KMS-11 (cell line): Measurements from ENCODE around the gene MRPL53.

Experiments used
- H2AFZ ChIP-seq: fragments of 200-600 bp; sonication (generic); 2 replicates; pipeline ENCODE4 v1.6.1; 2016; ENCODE audit warnings: antibody characterized with exemption, mixed run types, low read depth
- H3K27ac ChIP-seq: fragments of 200-600 bp; sonication (generic); 2 replicates; pipeline ENCODE4 v1.6.1; 2016; ENCODE audit warnings: mild to moderate bottlenecking, mixed run types
- H3K27me3 ChIP-seq: fragments of 200-600 bp; sonication (generic); 2 replicates; pipeline ENCODE4 v1.6.1; 2017; ENCODE audit warnings: mild to moderate bottlenecking, low read depth, mixed run types, moderate library complexity; ENCODE audit not compliant: insufficient read depth
- H3K36me3 ChIP-seq: fragments of 200-600 bp; sonication (generic); 2 replicates; pipeline ENCODE4 v1.6.1; 2017; ENCODE audit warnings: mild to moderate bottlenecking, mixed run types; ENCODE audit not compliant: insufficient read depth
- H3K4me1 ChIP-seq: fragments of 200-600 bp; sonication (generic); 2 replicates; pipeline ENCODE4 v1.6.1; 2016; ENCODE audit warnings: mild to moderate bottlenecking, low read depth, mixed run types; ENCODE audit not compliant: poor library complexity, severe bottlenecking
- H3K4me2 ChIP-seq: fragments of 200-600 bp; sonication (generic); 2 replicates; pipeline ENCODE4 v1.7.0; 2016; ENCODE audit warnings: mild to moderate bottlenecking, mixed run types
- H3K4me3 ChIP-seq: fragments of 200-600 bp; sonication (generic); IDR thresholded peaks from 2 replicates; pipeline ENCODE4 v1.6.1; 2017; ENCODE audit warnings: low read depth, low read length, mixed read lengths; ENCODE audit not compliant: insufficient read depth
- H3K79me2 ChIP-seq: fragments of 200-600 bp; sonication (generic); 2 replicates; pipeline ENCODE4 v1.6.1; 2016; ENCODE audit warnings: low read depth, mixed run types; ENCODE audit not compliant: insufficient read depth
- H3K9ac ChIP-seq: fragments of 200-600 bp; sonication (generic); 2 replicates; pipeline ENCODE4 v1.6.1; 2016; ENCODE audit warnings: mild to moderate bottlenecking, mixed run types
- H4K20me1 ChIP-seq: fragments of 200-600 bp; sonication (generic); 2 replicates; pipeline ENCODE4 v1.6.1; 2016; ENCODE audit warnings: mild to moderate bottlenecking, mixed run types; ENCODE audit not compliant: insufficient read depth
- TF ChIP-seq, protein P1 (sequence below): fragments of 200-600 bp; sonication (generic); conservative IDR thresholded peaks from 2 replicates; pipeline ENCODE4 v1.6.1; 2017; ENCODE audit warnings: low read depth, mild to moderate bottlenecking, antibody characterized with exemption, low read length, moderate library complexity, mixed read lengths

MRPL53 gene

DNA sequence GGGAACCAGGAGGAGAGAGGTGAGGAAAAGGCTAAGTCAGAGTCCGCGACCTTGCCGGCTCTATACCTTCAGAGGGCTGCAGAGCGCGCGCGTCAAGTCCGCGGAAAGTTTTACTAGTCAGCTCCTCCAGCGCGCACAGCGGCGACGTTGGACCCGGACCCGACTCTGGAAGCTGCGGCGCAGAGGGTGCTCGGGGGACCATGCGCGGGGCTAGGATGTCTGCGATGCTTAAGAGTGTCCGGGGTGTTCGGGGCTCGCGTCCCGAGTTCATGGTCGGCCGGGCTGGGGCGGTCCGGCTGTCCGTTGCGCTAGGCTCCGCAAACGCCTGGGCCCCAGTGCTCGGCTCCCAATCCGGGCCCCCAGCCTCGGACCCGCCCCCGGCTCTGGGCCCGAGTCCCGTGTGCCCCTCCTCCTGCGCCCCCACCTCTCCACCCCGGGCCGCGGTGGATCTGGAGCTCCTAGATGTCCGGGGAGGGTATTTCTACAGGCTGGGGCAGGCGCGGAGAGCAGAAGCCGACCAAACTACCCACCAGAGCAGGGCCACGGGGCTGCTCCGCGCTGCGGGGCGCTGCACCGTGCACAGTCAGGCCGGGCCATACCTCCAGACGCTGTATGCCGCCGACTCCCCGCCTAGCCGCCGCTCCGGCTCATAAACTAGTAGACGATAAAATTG lies 26.9 kb upstream of the MRPL53 start, which contains the start of gene LBX2:
Gene LBX2 (minus strand): TSS at position 337 of the 673 bp plus-strand sequence. CDS start 66 bp downstream, at position 271.
- Histone ChIP-seq H3K4me2 (no peak within 1 kb of the TSS), H3K4me3 (no peak within 1 kb of the TSS)
- TF ChIP-seq, protein P1, sequence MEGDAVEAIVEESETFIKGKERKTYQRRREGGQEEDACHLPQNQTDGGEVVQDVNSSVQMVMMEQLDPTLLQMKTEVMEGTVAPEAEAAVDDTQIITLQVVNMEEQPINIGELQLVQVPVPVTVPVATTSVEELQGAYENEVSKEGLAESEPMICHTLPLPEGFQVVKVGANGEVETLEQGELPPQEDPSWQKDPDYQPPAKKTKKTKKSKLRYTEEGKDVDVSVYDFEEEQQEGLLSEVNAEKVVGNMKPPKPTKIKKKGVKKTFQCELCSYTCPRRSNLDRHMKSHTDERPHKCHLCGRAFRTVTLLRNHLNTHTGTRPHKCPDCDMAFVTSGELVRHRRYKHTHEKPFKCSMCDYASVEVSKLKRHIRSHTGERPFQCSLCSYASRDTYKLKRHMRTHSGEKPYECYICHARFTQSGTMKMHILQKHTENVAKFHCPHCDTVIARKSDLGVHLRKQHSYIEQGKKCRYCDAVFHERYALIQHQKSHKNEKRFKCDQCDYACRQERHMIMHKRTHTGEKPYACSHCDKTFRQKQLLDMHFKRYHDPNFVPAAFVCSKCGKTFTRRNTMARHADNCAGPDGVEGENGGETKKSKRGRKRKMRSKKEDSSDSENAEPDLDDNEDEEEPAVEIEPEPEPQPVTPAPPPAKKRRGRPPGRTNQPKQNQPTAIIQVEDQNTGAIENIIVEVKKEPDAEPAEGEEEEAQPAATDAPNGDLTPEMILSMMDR, result no peak

GRCh38 chr2:74498500-74499266 lies 26.2 kb upstream of the MRPL53 start:
- Histone ChIP-seq H4K20me1 (no peaks in the 10 kb centered on the region), H3K79me2 (no peaks in the 10 kb centered on the region), H3K9ac (no peak overlapping the region), H3K4me1 (peaks cover 10% of the 10 kb centered on the region), H2AFZ (no peak overlapping the region), H3K27me3 (peaks cover 12% of the 10 kb centered on the region; the same call in 1 of the 2 replicates), H3K36me3 (no peaks in the 10 kb centered on the region), H3K27ac (no peak overlapping the region), H3K4me2 (no peak overlapping the region), H3K4me3 (no peak overlapping the region)
- TF ChIP-seq, protein P1, result no peak

More for the DNA sequence above, 26.9 kb upstream of the MRPL53 start, which contains the start of gene LBX2:
- peaks cover 12% of the 10 kb centered on the region; the same call in 1 of the 2 replicates for H3K27me3 ChIP-seq
- H3K27ac ChIP-seq, result no peak within 1 kb of the TSS
- H3K4me1 ChIP-seq, result peaks cover 10% of the 10 kb centered on the region
- H4K20me1 ChIP-seq, result no peaks in the 10 kb centered on the region
- H3K79me2 ChIP-seq, result no peaks in the 10 kb centered on the region
- H3K36me3 ChIP-seq, result no peaks in the 10 kb centered on the region
- no peak within 1 kb of the TSS for H3K9ac ChIP-seq
- H2AFZ ChIP-seq, result no peak within 1 kb of the TSS

- no peak overlapping the region for H2AFZ ChIP-seq
- no peak overlapping the region for H3K4me2 ChIP-seq
- no peak overlapping the region for H3K4me3 ChIP-seq
Measured at GRCh38 chr2:74497777-74498499, 25.5 kb upstream of the MRPL53 start.

More at GRCh38 chr2:74497777-74498499, 25.5 kb upstream of the MRPL53 start:
- Histone ChIP-seq H3K36me3 (no peaks in the 10 kb centered on the region), H4K20me1 (no peaks in the 10 kb centered on the region), H3K27ac (no peak overlapping the region), H3K9ac (no peak overlapping the region), H3K27me3 (peaks cover 10% of the 10 kb centered on the region; the same call in 1 of the 2 replicates), H3K4me1 (peaks cover 10% of the 10 kb centered on the region), H3K79me2 (no peaks in the 10 kb centered on the region)
- TF ChIP-seq, protein P1, result no peak
